Muscle layer of duodenum (tissue), 2 donors: ENCODE results near the gene UGT3A2.
"Not testable (repeated sequence)": the region's sequence is repeated elsewhere in the genome, so short reads cannot be mapped to it uniquely, and the experiment has no call there.

ENCODE experiments used
- H3K27ac ChIP-seq: one replicate; pipeline ENCODE4 v1.7.0; 2013; ENCODE audit warnings: mild to moderate bottlenecking, low read length
- H3K27me3 ChIP-seq: one replicate; pipeline ENCODE4 v1.7.0; 2013; ENCODE audit warnings: low read depth, mild to moderate bottlenecking, control low read depth, low read length
- H3K36me3 ChIP-seq, 2 donors: one replicate each; pipeline ENCODE4 v1.7.0; 2013; ENCODE audit warnings: low read length in 2 of 2, control low read depth in 1 of 2, mild to moderate bottlenecking in 1 of 2; ENCODE audit not compliant: insufficient read depth in 2 of 2, control insufficient read depth in 1 of 2
- H3K4me1 ChIP-seq, 2 donors: one replicate each; pipeline ENCODE4 v1.7.0; 2013; ENCODE audit warnings: low read length in 2 of 2, mild to moderate bottlenecking in 2 of 2, control low read depth in 1 of 2, moderate library complexity in 1 of 2; ENCODE audit not compliant: insufficient read depth in 2 of 2, control insufficient read depth in 1 of 2
- H3K4me3 ChIP-seq, 2 donors: one replicate each; pipeline ENCODE4 v1.7.0; 2013; ENCODE audit warnings: low read length in 2 of 2, low read depth in 1 of 2, mild to moderate bottlenecking in 1 of 2
- H3K9me3 ChIP-seq, 2 donors: one replicate each; pipeline ENCODE4 v1.7.0; 2013; ENCODE audit warnings: low read length in 2 of 2, control low read depth in 1 of 2, mild to moderate bottlenecking in 1 of 2; ENCODE audit not compliant: control insufficient read depth in 1 of 2
- donor health status: healthy.

Gene UGT3A2

GRCh38 chr5:36049949-36050348, 16.7 kb downstream of the UGT3A2 start:
- no peaks in the 10 kb centered on the region for H3K27me3 ChIP-seq
- H3K9me3 ChIP-seq: no peaks in the 10 kb centered on the region
- H3K27ac ChIP-seq: no peak overlapping the region
- H3K4me3 ChIP-seq: no peak overlapping the region
- no peaks in the 10 kb centered on the region for H3K4me1 ChIP-seq
- H3K36me3 ChIP-seq: no peaks in the 10 kb centered on the region

GRCh38 chr5:36047384-36048160, 19.1 kb downstream of the UGT3A2 start:
- no peaks in the 10 kb centered on the region for H3K27me3 ChIP-seq
- no peaks in the 10 kb centered on the region for H3K4me1 ChIP-seq
- H3K9me3 ChIP-seq: no peaks in the 10 kb centered on the region
- no peak overlapping the region for H3K27ac ChIP-seq
- no peak overlapping the region for H3K4me3 ChIP-seq
- no peaks in the 10 kb centered on the region for H3K36me3 ChIP-seq

- Histone ChIP-seq H3K27ac (no peak overlapping the region), H3K9me3 (no peaks in the 10 kb centered on the region), H3K4me1 (no peaks in the 10 kb centered on the region), H3K4me3 (no peak overlapping the region), H3K27me3 (no peaks in the 10 kb centered on the region), H3K36me3 (no peaks in the 10 kb centered on the region)
These were observed 20.8 kb downstream of the UGT3A2 start for GRCh38 chr5:36045895-36046294.

GRCh38 chr5:36041537-36041845, 25.2 kb downstream of the UGT3A2 start:
- H3K4me3 ChIP-seq: no peak overlapping the region
- H3K4me1 ChIP-seq: no peaks in the 10 kb centered on the region
- H3K27ac ChIP-seq: no peak overlapping the region
- H3K36me3 ChIP-seq: no peaks in the 10 kb centered on the region
- no peaks in the 10 kb centered on the region for H3K9me3 ChIP-seq
- H3K27me3 ChIP-seq: no peaks in the 10 kb centered on the region

- no peak overlapping the region for H3K4me3 ChIP-seq
- no peaks in the 10 kb centered on the region for H3K4me1 ChIP-seq
- H3K36me3 ChIP-seq: no peaks in the 10 kb centered on the region
- H3K27me3 ChIP-seq: no peaks in the 10 kb centered on the region
- no peak overlapping the region for H3K27ac ChIP-seq
- no peaks in the 10 kb centered on the region for H3K9me3 ChIP-seq
These were observed 25.8 kb downstream of the UGT3A2 start for GRCh38 chr5:36040651-36041536.

- Histone ChIP-seq H3K4me3 (no peak overlapping the region), H3K4me1 (no peaks in the 10 kb centered on the region), H3K27ac (no peak overlapping the region), H3K27me3 (no peaks in the 10 kb centered on the region), H3K36me3 (no peaks in the 10 kb centered on the region), H3K9me3 (no peaks in the 10 kb centered on the region)
These were observed 31.0 kb downstream of the UGT3A2 start for GRCh38 chr5:36035696-36036095.

GRCh38 chr5:36034536-36035134, 32.0 kb downstream of the UGT3A2 start:
- not testable (repeated sequence) for H3K27me3 ChIP-seq, H3K4me1 ChIP-seq, H3K36me3 ChIP-seq, H3K27ac ChIP-seq, H3K9me3 ChIP-seq, H3K4me3 ChIP-seq

- Histone ChIP-seq H3K27ac (no peak overlapping the region), H3K4me3 (no peak overlapping the region), H3K4me1 (no peaks in the 10 kb centered on the region)
These were observed 33.2 kb downstream of the UGT3A2 start for GRCh38 chr5:36033486-36033885.

GRCh38 chr5:36033047-36033446, 33.6 kb downstream of the UGT3A2 start:
- H3K4me1 ChIP-seq: no peaks in the 10 kb centered on the region
- H3K9me3 ChIP-seq: no peaks in the 10 kb centered on the region
- H3K4me3 ChIP-seq: no peak overlapping the region
- H3K27ac ChIP-seq: no peak overlapping the region
- H3K27me3 ChIP-seq: no peaks in the 10 kb centered on the region
- no peaks in the 10 kb centered on the region for H3K36me3 ChIP-seq

More at GRCh38 chr5:36033486-36033885, 33.2 kb downstream of the UGT3A2 start:
- Histone ChIP-seq H3K36me3 (no peaks in the 10 kb centered on the region), H3K27me3 (no peaks in the 10 kb centered on the region), H3K9me3 (no peaks in the 10 kb centered on the region)

GRCh38 chr5:36031223-36031622, 35.5 kb downstream of the UGT3A2 start:
- Histone ChIP-seq H3K27me3 (no peaks in the 10 kb centered on the region), H3K4me1 (no peaks in the 10 kb centered on the region), H3K9me3 (no peaks in the 10 kb centered on the region), H3K27ac (no peak overlapping the region), H3K4me3 (no peak overlapping the region), H3K36me3 (no peaks in the 10 kb centered on the region)

- H3K27ac ChIP-seq: no peak overlapping the region
- no peaks in the 10 kb centered on the region for H3K9me3 ChIP-seq
- H3K4me3 ChIP-seq: no peak overlapping the region
- H3K4me1 ChIP-seq: no peaks in the 10 kb centered on the region
- no peaks in the 10 kb centered on the region for H3K36me3 ChIP-seq
- no peaks in the 10 kb centered on the region for H3K27me3 ChIP-seq
These were observed 36.8 kb downstream of the UGT3A2 start for GRCh38 chr5:36029914-36030313.
